Lower leg skin (tissue), 3 donors: ENCODE data around the gene ZNHIT1.

Experiments
- CTCF ChIP-seq, 3 donors: fragments of 450-650 bp; IDR thresholded peaks; one replicate each; pipeline ENCODE4 v1.5.1; 2016; ENCODE audit warnings: antibody characterized with exemption in 3 of 3, mild to moderate bottlenecking in 3 of 3, moderate library complexity in 2 of 3
- POLR2A ChIP-seq, 2 donors: fragments of 450-650 bp; IDR thresholded peaks; one replicate each; pipeline ENCODE4 v1.6.1; 2016 to 2017; ENCODE audit warnings: antibody characterized with exemption in 2 of 2, mild to moderate bottlenecking in 1 of 2, moderate library complexity in 1 of 2

- TF ChIP-seq CTCF (IDR thresholded peaks at IDR 0.05), result no peak
- TF ChIP-seq POLR2A (IDR thresholded peaks at IDR 0.05), result no peak
Observed at GRCh38 chr7:101222275-101222830, 4.4 kb downstream of the ZNHIT1 start.
